ENCODE data around the gene SWSAP1. TPM values are rescaled to one million over a fixed set of nuclear protein-coding genes. Genes with fewer than 3 reads are reported as not detected.

SWSAP1 gene
- total RNA-seq, 2 donors from 2014 or later, result 2.2 to 2.8 TPM

- H3K4me3 ChIP-seq (ENCODE audit: low read length), result no peak overlapping the region
- H3K4me1 ChIP-seq (ENCODE audit: control insufficient read depth, insufficient read depth, low read length), result no peaks in the 10 kb centered on the region
- no peak overlapping the region for H3K9ac ChIP-seq (ENCODE audit: extremely low read depth, low read length, poor library complexity, severe bottlenecking)
- Mint-ChIP-seq H3K9me3 (no peaks in the 10 kb centered on the region), H3K36me3 (ENCODE audit: low read depth) (peaks cover 8% of the 10 kb centered on the region), H3K4me3 (no peak overlapping the region), H3K27ac (no peak overlapping the region), H3K27me3 (ENCODE audit: insufficient read depth) (peaks cover 27% of the 10 kb centered on the region), H3K4me1 (no peaks in the 10 kb centered on the region)
- no peaks in the 10 kb centered on the region for H3K36me3 ChIP-seq (ENCODE audit: control insufficient read depth, insufficient read depth, low read length)
- H3K27me3 ChIP-seq (ENCODE audit: control insufficient read depth, insufficient read depth, low read length, poor library complexity, severe bottlenecking), result peaks cover 6% of the 10 kb centered on the region
- DNase-seq, result no peak
- TF ChIP-seq CTCF (conservative IDR thresholded peaks at IDR 0.05), result no peak
- H3K27ac ChIP-seq (ENCODE audit: low read depth, low read length), result no peak overlapping the region
- WGBS, 2 experiments (ENCODE audit: insufficient coverage in 1 of 2, insufficient read length in 1 of 2), result 95 to 100% methylated on average over 8 to 10 of the region's 10 CpGs
- H3K9me3 ChIP-seq (ENCODE audit: control insufficient read depth, low read length), result no peaks in the 10 kb centered on the region
Observed at GRCh38 chr19:11363881-11364280, 10.6 kb upstream of the SWSAP1 start.

- Mint-ChIP-seq H3K9me3 (no peaks in the 10 kb centered on the region), H3K4me1 (no peaks in the 10 kb centered on the region), H3K4me3 (no peak overlapping the region), H3K27me3 (ENCODE audit: insufficient read depth) (peaks cover 22% of the 10 kb centered on the region), H3K36me3 (ENCODE audit: low read depth) (peaks cover 8% of the 10 kb centered on the region), H3K27ac (no peak overlapping the region)
- H3K4me3 ChIP-seq (ENCODE audit: low read length), result no peak overlapping the region
- no peak overlapping the region for H3K9ac ChIP-seq (ENCODE audit: extremely low read depth, low read length, poor library complexity, severe bottlenecking)
- TF ChIP-seq CTCF (conservative IDR thresholded peaks at IDR 0.05), result no peak
- peaks cover 6% of the 10 kb centered on the region for H3K27me3 ChIP-seq (ENCODE audit: control insufficient read depth, insufficient read depth, low read length, poor library complexity, severe bottlenecking)
- no peak overlapping the region for H3K27ac ChIP-seq (ENCODE audit: low read depth, low read length)
- H3K4me1 ChIP-seq (ENCODE audit: control insufficient read depth, insufficient read depth, low read length), result no peaks in the 10 kb centered on the region
- WGBS, 2 experiments (ENCODE audit: insufficient coverage in 1 of 2, insufficient read length in 1 of 2), result 92 to 95% methylated on average over 10 to 28 of the region's 28 CpGs
- H3K9me3 ChIP-seq (ENCODE audit: control insufficient read depth, low read length), result no peaks in the 10 kb centered on the region
- H3K36me3 ChIP-seq (ENCODE audit: control insufficient read depth, insufficient read depth, low read length), result no peaks in the 10 kb centered on the region
- DNase-seq, result no peak
Observed at GRCh38 chr19:11364296-11364904, 10.1 kb upstream of the SWSAP1 start.

DNA sequence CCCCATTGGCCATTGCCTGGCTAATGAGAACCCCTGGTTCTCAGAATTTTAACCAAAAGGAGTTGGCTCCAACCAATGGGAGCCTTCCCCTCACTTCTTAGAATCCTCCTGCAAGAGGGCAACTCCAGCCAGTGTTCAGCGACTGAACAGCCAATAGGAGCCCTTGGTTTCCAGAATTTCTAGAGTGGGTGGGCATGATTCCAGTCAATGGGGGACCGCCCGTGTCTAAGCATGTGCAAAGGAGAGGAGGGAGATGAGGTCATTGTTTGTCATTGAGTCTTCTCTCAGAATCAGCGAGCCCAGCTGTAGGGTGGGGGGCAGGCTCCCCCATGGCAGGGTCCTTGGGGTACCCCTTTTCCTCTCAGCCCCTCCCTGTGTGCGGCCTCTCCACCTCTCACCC lies 9.5 kb upstream of the SWSAP1 start:
- H3K4me1 ChIP-seq (ENCODE audit: control insufficient read depth, insufficient read depth, low read length), result no peaks in the 10 kb centered on the region
- DNase-seq, result no peak
- WGBS, 2 experiments (ENCODE audit: insufficient coverage in 1 of 2, insufficient read length in 1 of 2), result 91 to 100% methylated on average over 3 to 5 of the region's 5 CpGs

More for the DNA sequence above, 9.5 kb upstream of the SWSAP1 start:
- Mint-ChIP-seq H3K36me3 (ENCODE audit: low read depth) (peaks cover 8% of the 10 kb centered on the region), H3K9me3 (no peaks in the 10 kb centered on the region), H3K27ac (no peak overlapping the region), H3K4me1 (no peaks in the 10 kb centered on the region), H3K27me3 (ENCODE audit: insufficient read depth) (peaks cover 17% of the 10 kb centered on the region), H3K4me3 (no peak overlapping the region)
- Histone ChIP-seq H3K27me3 (ENCODE audit: control insufficient read depth, insufficient read depth, low read length, poor library complexity, severe bottlenecking) (peaks cover 6% of the 10 kb centered on the region), H3K9ac (ENCODE audit: extremely low read depth, low read length, poor library complexity, severe bottlenecking) (no peak overlapping the region), H3K4me3 (ENCODE audit: low read length) (no peak overlapping the region), H3K27ac (ENCODE audit: low read depth, low read length) (no peak overlapping the region), H3K9me3 (ENCODE audit: control insufficient read depth, low read length) (no peaks in the 10 kb centered on the region), H3K36me3 (ENCODE audit: control insufficient read depth, insufficient read depth, low read length) (no peaks in the 10 kb centered on the region)
- no peak for TF ChIP-seq CTCF (conservative IDR thresholded peaks at IDR 0.05)
